ENCODE results near the gene TRAF3IP1. TPM values are rescaled to one million over a fixed set of nuclear protein-coding genes. Genes with fewer than 3 reads are reported as not detected.

The TRAF3IP1 gene
- total and polyA plus RNA-seq, 4 donors, result 8.9 to 41.0 (median 14.7) TPM

- 86 to 92% methylated on average over 17 of the region's 17 CpGs for WGBS, 2 donors
- Histone ChIP-seq H3K4me3 (no peak overlapping the region), H3K9me3 (ENCODE audit: control insufficient read depth in 4 of 4, insufficient read depth in 3 of 4, low read length in 3 of 4) (no peaks in the 10 kb centered on the region), H3K27ac (ENCODE audit: low read depth in 1 of 2, low read length in 1 of 2) (no peak overlapping the region), H3K9ac (ENCODE audit: insufficient read depth in 1 of 2, low read length in 2 of 2) (no peak overlapping the region), H3K27me3 (ENCODE audit: control insufficient read depth in 3 of 3, insufficient read depth in 3 of 3, low read length in 2 of 3) (no peaks in the 10 kb centered on the region), H3K36me3 (ENCODE audit: control insufficient read depth in 4 of 4, insufficient read depth in 4 of 4, low read length in 4 of 4) (peaks cover 0 to 2% (median 0%) of the 10 kb centered on the region in 4 donors), H3K4me1 (ENCODE audit: control insufficient read depth in 5 of 5, insufficient read depth in 5 of 5, low read length in 5 of 5) (no peaks in the 10 kb centered on the region)
- no peak for TF ChIP-seq CTCF (IDR thresholded peaks at IDR 0.05; ENCODE audit: control extremely low read depth, extremely low read depth)
- no peak for DNase-seq
- ATAC-seq (ENCODE audit: insufficient read depth, low FRiP score), result no peak
Measured at GRCh38 chr2:238408615-238409340, 88.5 kb downstream of the TRAF3IP1 start.

DNA sequence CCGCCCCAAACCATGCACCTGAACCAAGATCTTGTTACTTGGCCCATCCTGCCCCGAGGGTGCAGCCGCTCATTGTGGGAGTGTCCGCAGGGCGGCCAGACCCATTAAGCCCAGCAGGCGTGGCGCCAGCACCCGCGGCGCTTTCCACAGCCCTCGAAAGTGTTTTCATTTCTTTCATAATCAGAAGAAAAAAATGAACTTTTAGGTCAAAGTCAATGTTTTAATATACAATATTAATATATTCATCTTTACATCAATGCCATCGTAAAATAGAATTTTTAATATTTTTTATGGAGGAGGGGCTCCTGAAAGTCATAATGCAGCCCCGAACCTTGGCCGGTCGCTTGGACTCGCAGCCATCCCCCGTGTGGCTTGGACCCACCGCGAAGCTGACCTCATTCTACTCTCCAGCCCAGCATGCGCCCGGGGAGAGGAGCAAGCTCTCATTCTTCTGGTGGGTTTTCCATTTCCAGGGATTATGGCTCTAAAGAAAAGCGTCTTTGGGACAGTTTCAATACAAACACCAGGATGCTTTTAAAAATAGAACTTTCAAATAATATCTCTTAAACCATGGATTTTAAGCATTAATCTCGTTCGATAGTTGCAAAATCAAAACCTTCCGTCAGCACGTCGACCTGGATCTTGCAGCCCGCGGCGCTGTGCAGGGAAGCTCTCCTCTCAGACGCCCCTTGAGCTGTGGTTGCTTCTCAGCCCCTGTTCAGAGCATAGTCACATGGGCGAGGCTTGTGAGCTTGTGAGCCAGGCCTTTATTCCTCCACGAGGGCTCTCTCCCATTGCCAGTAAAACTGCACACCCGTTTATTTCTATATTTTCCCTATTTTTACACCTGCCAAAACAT lies 89.3 kb downstream of the TRAF3IP1 start:
- H3K36me3 ChIP-seq (ENCODE audit: control insufficient read depth in 4 of 4, insufficient read depth in 4 of 4, low read length in 4 of 4), result peaks cover 0 to 2% (median 0%) of the 10 kb centered on the region in 4 donors
- no peaks in the 10 kb centered on the region for H3K9me3 ChIP-seq (ENCODE audit: control insufficient read depth in 4 of 4, insufficient read depth in 3 of 4, low read length in 3 of 4)
- no peak overlapping the region for H3K27ac ChIP-seq (ENCODE audit: low read depth in 1 of 2, low read length in 1 of 2)
- 94 to 95% methylated on average over 34 of the region's 34 CpGs for WGBS, 2 donors
- no peaks in the 10 kb centered on the region for H3K4me1 ChIP-seq (ENCODE audit: control insufficient read depth in 5 of 5, insufficient read depth in 5 of 5, low read length in 5 of 5)
- no peak overlapping the region for H3K9ac ChIP-seq (ENCODE audit: insufficient read depth in 1 of 2, low read length in 2 of 2)
- no peak for DNase-seq
- H3K27me3 ChIP-seq (ENCODE audit: control insufficient read depth in 3 of 3, insufficient read depth in 3 of 3, low read length in 2 of 3), result no peaks in the 10 kb centered on the region
- H3K4me3 ChIP-seq, result no peak overlapping the region
- no peak for ATAC-seq (ENCODE audit: insufficient read depth, low FRiP score)
- no peak for TF ChIP-seq CTCF (IDR thresholded peaks at IDR 0.05; ENCODE audit: control extremely low read depth, extremely low read depth)

GRCh38 chr2:238412067-238412767 lies 91.9 kb downstream of the TRAF3IP1 start:
- no peaks in the 10 kb centered on the region for H3K4me1 ChIP-seq (ENCODE audit: control insufficient read depth in 5 of 5, insufficient read depth in 5 of 5, low read length in 5 of 5)
- no peak for DNase-seq
- ATAC-seq (ENCODE audit: insufficient read depth, low FRiP score), result no peak
- no peaks in the 10 kb centered on the region for H3K27me3 ChIP-seq (ENCODE audit: control insufficient read depth in 3 of 3, insufficient read depth in 3 of 3, low read length in 2 of 3)
- TF ChIP-seq CTCF (IDR thresholded peaks at IDR 0.05; ENCODE audit: control extremely low read depth, extremely low read depth), result no peak
- H3K9ac ChIP-seq (ENCODE audit: insufficient read depth in 1 of 2, low read length in 2 of 2), result no peak overlapping the region
- 88 to 93% methylated on average over 12 of the region's 12 CpGs for WGBS, 2 donors
- H3K9me3 ChIP-seq (ENCODE audit: control insufficient read depth in 4 of 4, insufficient read depth in 3 of 4, low read length in 3 of 4), result peaks cover 0 to 3% (median 0%) of the 10 kb centered on the region in 4 donors
- H3K36me3 ChIP-seq (ENCODE audit: control insufficient read depth in 4 of 4, insufficient read depth in 4 of 4, low read length in 4 of 4), result peaks cover 0 to 2% (median 0%) of the 10 kb centered on the region in 4 donors
- H3K4me3 ChIP-seq, result no peak overlapping the region
- no peak overlapping the region for H3K27ac ChIP-seq (ENCODE audit: low read depth in 1 of 2, low read length in 1 of 2)
